Gastrocnemius medialis (tissue), 4 donors: Measurements from ENCODE around the gene SPG11.

Experiments used
- CTCF ChIP-seq, 5 experiments: fragments of 450-650 bp in 3 of 5; fragments of 200-600 bp in 2 of 5; sonication (generic) in 2 of 5; IDR thresholded peaks in 4 of 5; conservative IDR thresholded peaks in 1 of 5; 1 replicate in 4 of 5; 2 replicates in 1 of 5; pipeline ENCODE4 v1.5.1; 2016 to 2019; ENCODE audit warnings: antibody characterized with exemption in 5 of 5, mild to moderate bottlenecking in 3 of 5, moderate library complexity in 3 of 5
- POLR2A ChIP-seq, 2 donors: fragments of 450-650 bp; IDR thresholded peaks; one replicate each; pipeline ENCODE4 v1.6.1; 2017; ENCODE audit warnings: antibody characterized with exemption in 2 of 2, mild to moderate bottlenecking in 2 of 2, moderate library complexity in 2 of 2

GRCh38 chr15:44584162-44584749 is 79.2 kb downstream of the SPG11 start:
- no peak for TF ChIP-seq POLR2A (IDR thresholded peaks at IDR 0.05)
- peak in 2 of 5 experiments; percentile 16 to 33 for TF ChIP-seq CTCF (IDR thresholded peaks at IDR 0.05 in 4 of 5, conservative IDR thresholded peaks at IDR 0.05 in 1 of 5)
